Daoy (cell line): ENCODE measurements around the gene TRIM36. TPM values are rescaled to one million over a fixed set of nuclear protein-coding genes. Genes with fewer than 3 reads are reported as not detected.

Experiments
- total RNA-seq: library from RNA; depleted of rRNA; stranded (reverse); fragments of >200 nt; shearing (Covaris generic); gene quantifications from 2 replicates; pipeline ENCODE4 v1.2.3, GENCODE V29; 2014; rRNA removed

Gene TRIM36
- total RNA-seq, 1 experiment from 2014 or later: 6.3 TPM

Other genes starting within 250 kb of the TRIM36 start
- gene PGGT1B, start 93.0 kb upstream of the TRIM36 start, total RNA-seq: 12.0 and 20.6 TPM in 2 replicates
- gene CCDC112, start 126.7 kb upstream of the TRIM36 start, total RNA-seq: 9.7 and 12.6 TPM in 2 replicates